Osteoblast (primary cell): ENCODE measurements around the gene POLD2. TPM values are rescaled to one million over a fixed set of nuclear protein-coding genes. Genes with fewer than 3 reads are reported as not detected.
A peak's percentile ranks its signal among the peaks of the same experiment; 100 is the strongest.

Source experiments
- DNase-seq: peaks from one replicate; pipeline ENCODE4 v3.0.0; 2011; ENCODE audit warnings: low spot score, mixed read lengths; ENCODE audit not compliant: insufficient read length; ENCODE audit errors: missing footprints
- H2AFZ ChIP-seq: 2 replicates; pipeline ENCODE4 v1.6.0; 2011; ENCODE audit warnings: mild to moderate bottlenecking, low read length
- H3K27ac ChIP-seq: 2 replicates; pipeline ENCODE4 v1.5.1; 2011; ENCODE audit warnings: mild to moderate bottlenecking, low read depth, low read length, moderate library complexity
- H3K27me3 ChIP-seq: 2 replicates; pipeline ENCODE4 v1.6.0; 2012; ENCODE audit warnings: mild to moderate bottlenecking, control low read depth, inconsistent platforms, low read length, moderate library complexity; ENCODE audit not compliant: insufficient read depth
- H3K36me3 ChIP-seq: 2 replicates; pipeline ENCODE4 v1.5.1; 2011; ENCODE audit warnings: mild to moderate bottlenecking, low read length, control low read depth, moderate library complexity; ENCODE audit not compliant: insufficient read depth
- H3K4me1 ChIP-seq: 2 replicates; pipeline ENCODE4 v1.5.1; 2011; ENCODE audit warnings: mild to moderate bottlenecking, low read length, control low read depth, moderate library complexity; ENCODE audit not compliant: insufficient read depth
- H3K4me2 ChIP-seq: 2 replicates; pipeline ENCODE4 v1.6.0; 2011; ENCODE audit warnings: mild to moderate bottlenecking, low read length; ENCODE audit not compliant: insufficient read depth
- H3K4me3 ChIP-seq: fragments of 200-600 bp; sonication (generic); 3 replicates; pipeline ENCODE4 v1.5.1; 2012; ENCODE audit warnings: mild to moderate bottlenecking, low read length, inconsistent platforms; ENCODE audit not compliant: insufficient read depth
- H3K79me2 ChIP-seq: 2 replicates; pipeline ENCODE4 v1.6.0; 2012; ENCODE audit warnings: mild to moderate bottlenecking, low read length, control low read depth, inconsistent platforms; ENCODE audit not compliant: insufficient read depth
- H3K9me3 ChIP-seq: 2 replicates; pipeline ENCODE4 v1.5.1; 2011; ENCODE audit warnings: low read depth, low read length, control low read depth
- H4K20me1 ChIP-seq: 2 replicates; pipeline ENCODE4 v1.6.0; 2012; ENCODE audit warnings: mild to moderate bottlenecking, low read length, control low read depth; ENCODE audit not compliant: insufficient read depth
- CTCF ChIP-seq: IDR thresholded peaks from 2 replicates; pipeline ENCODE4 v1.5.1; 2011; ENCODE audit warnings: mild to moderate bottlenecking, low read depth, low read length, moderate library complexity; ENCODE audit errors: extremely low read depth
- total RNA-seq: library from RNA; depleted of rRNA; stranded (reverse); fragments of >200 nt; gene quantifications from 2 replicates; pipeline ENCODE4 v1.2.3, GENCODE V29; 2012

POLD2 gene
- total RNA-seq, 1 donor = 80.3 TPM

GRCh38 chr7:44119829-44120380, 3.4 kb downstream of the POLD2 start:
- H3K79me2 ChIP-seq = peaks cover 40% of the 10 kb centered on the region
- H3K36me3 ChIP-seq = peaks cover 31% of the 10 kb centered on the region
- no peak overlapping the region for H3K27ac ChIP-seq
- TF ChIP-seq CTCF = no peak
- peaks cover 3% of the 10 kb centered on the region for H4K20me1 ChIP-seq
- H3K4me3 ChIP-seq = no peak overlapping the region
- no peaks in the 10 kb centered on the region for H3K27me3 ChIP-seq
- H3K9me3 ChIP-seq = no peaks in the 10 kb centered on the region
- no peak overlapping the region for H2AFZ ChIP-seq
- peaks cover 11% of the 10 kb centered on the region for H3K4me1 ChIP-seq
- DNase-seq = peak; percentile 73
- no peak overlapping the region for H3K4me2 ChIP-seq

GRCh38 chr7:44117801-44118429, 5.4 kb downstream of the POLD2 start:
- Histone ChIP-seq H3K79me2 (peaks cover 40% of the 10 kb centered on the region), H3K9me3 (no peaks in the 10 kb centered on the region), H2AFZ (no peak overlapping the region), H3K36me3 (peaks cover 45% of the 10 kb centered on the region), H3K27me3 (no peaks in the 10 kb centered on the region), H3K27ac (no peak overlapping the region), H3K4me2 (no peak overlapping the region), H4K20me1 (peaks cover 9% of the 10 kb centered on the region), H3K4me1 (peaks cover 10% of the 10 kb centered on the region), H3K4me3 (no peak overlapping the region)
- DNase-seq = peak; percentile 67
- TF ChIP-seq CTCF = no peak

GRCh38 chr7:44116789-44117666, 6.3 kb downstream of the POLD2 start:
- no peak overlapping the region for H3K4me2 ChIP-seq
- no peak overlapping the region for H2AFZ ChIP-seq
- peaks cover 11% of the 10 kb centered on the region for H4K20me1 ChIP-seq
- no peak for TF ChIP-seq CTCF
- peaks cover 32% of the 10 kb centered on the region for H3K79me2 ChIP-seq
- no peak overlapping the region for H3K27ac ChIP-seq
- peaks cover 54% of the 10 kb centered on the region for H3K36me3 ChIP-seq
- peaks cover under 1% of the 10 kb centered on the region for H3K4me1 ChIP-seq
- H3K9me3 ChIP-seq = no peaks in the 10 kb centered on the region
- peak; percentile 73 for DNase-seq
- H3K27me3 ChIP-seq = no peaks in the 10 kb centered on the region
- H3K4me3 ChIP-seq = no peak overlapping the region
